Neuronal stem cell (in vitro differentiated cells): ENCODE results near the gene ROS1.
"Not testable (repeated sequence)": the region's sequence is repeated elsewhere in the genome, so short reads cannot be mapped to it uniquely, and the experiment has no call there.

Source experiments
- DNase-seq: peaks from one replicate; pipeline ENCODE4 v3.0.0-alpha.2; 2013; ENCODE audit warnings: low spot score
- H2AFZ ChIP-seq: one replicate; pipeline ENCODE4 v1.6.1; 2013; ENCODE audit warnings: mild to moderate bottlenecking, low read length, inconsistent platforms
- H2AK5ac ChIP-seq: 2 replicates; pipeline ENCODE4 v1.6.1; 2013; ENCODE audit warnings: low read depth, mild to moderate bottlenecking, inconsistent platforms, low read length, moderate library complexity, mixed read lengths
- H2BK120ac ChIP-seq: 2 replicates; pipeline ENCODE4 v1.6.1; 2013; ENCODE audit warnings: low read depth, mild to moderate bottlenecking, inconsistent platforms, low read length, moderate library complexity, mixed read lengths
- H2BK12ac ChIP-seq: one replicate; pipeline ENCODE4 v1.6.1; 2013; ENCODE audit warnings: low read length, inconsistent platforms
- H2BK15ac ChIP-seq: 2 replicates; pipeline ENCODE4 v1.6.1; 2013; ENCODE audit warnings: mild to moderate bottlenecking, low read length, inconsistent platforms, mixed read lengths
- H2BK5ac ChIP-seq: one replicate; pipeline ENCODE4 v1.6.1; 2013; ENCODE audit warnings: inconsistent platforms, mild to moderate bottlenecking, low read length, moderate library complexity
- H3K14ac ChIP-seq: one replicate; pipeline ENCODE4 v1.6.1; 2013; ENCODE audit warnings: low read length, inconsistent platforms
- H3K18ac ChIP-seq: 2 replicates; pipeline ENCODE4 v1.6.1; 2013; ENCODE audit warnings: low read length, inconsistent platforms
- H3K23ac ChIP-seq: 2 replicates; pipeline ENCODE4 v1.6.1; 2013; ENCODE audit warnings: low read depth, mild to moderate bottlenecking, mixed read lengths, low read length, inconsistent platforms; ENCODE audit not compliant: poor library complexity
- H3K27ac ChIP-seq: replicated peaks from 3 replicates; pipeline ENCODE4 v1.5.1; 2013; ENCODE audit warnings: low read length, inconsistent platforms
- H3K27me3 ChIP-seq, 3 experiments: 2 replicates each; pipeline ENCODE4 v1.6.1; 2013; ENCODE audit warnings: low read length in 3 of 3, mild to moderate bottlenecking in 2 of 3, inconsistent platforms in 1 of 3, low read depth in 1 of 3, mixed read lengths in 1 of 3, moderate library complexity in 1 of 3; ENCODE audit not compliant: control insufficient read depth in 3 of 3, insufficient read depth in 3 of 3
- H3K36me3 ChIP-seq, 2 donors: replicated peaks in 1 of 2; 2 replicates each; pipeline ENCODE4 v1.6.1; 2013; ENCODE audit warnings: low read length in 2 of 2; ENCODE audit not compliant: control insufficient read depth in 2 of 2, insufficient read depth in 2 of 2
- H3K4ac ChIP-seq: 2 replicates; pipeline ENCODE4 v1.6.1; 2013; ENCODE audit warnings: inconsistent platforms, mild to moderate bottlenecking, low read length, moderate library complexity
- H3K4me1 ChIP-seq, 2 donors: 1 replicate in 1 of 2; 2 replicates in 1 of 2; pipeline ENCODE4 v1.6.1; 2013; ENCODE audit warnings: low read length in 2 of 2, low read depth in 1 of 2; ENCODE audit not compliant: control insufficient read depth in 2 of 2, insufficient read depth in 1 of 2
- H3K4me2 ChIP-seq: one replicate; pipeline ENCODE4 v1.6.1; 2013; ENCODE audit warnings: mild to moderate bottlenecking, low read length, inconsistent platforms; ENCODE audit not compliant: insufficient read depth, poor library complexity, severe bottlenecking
- H3K4me3 ChIP-seq, 2 donors: 2 replicates each; pipeline ENCODE4 v1.5.1; 2013; ENCODE audit warnings: low read length in 2 of 2, mild to moderate bottlenecking in 2 of 2, inconsistent platforms in 1 of 2, moderate library complexity in 1 of 2
- H3K79me1 ChIP-seq: one replicate; pipeline ENCODE4 v1.6.1; 2013; ENCODE audit warnings: low read depth, mild to moderate bottlenecking, inconsistent platforms, low read length, moderate library complexity
- H3K9ac ChIP-seq: one replicate; pipeline ENCODE4 v1.6.1; 2013; ENCODE audit warnings: mild to moderate bottlenecking, low read depth, low read length, inconsistent platforms; ENCODE audit not compliant: poor library complexity
- H3K9me3 ChIP-seq, 2 donors: replicated peaks in 1 of 2; 2 replicates each; pipeline versions ENCODE3 to v1.6.1; 2013; ENCODE audit warnings: low read length in 2 of 2, mild to moderate bottlenecking in 2 of 2, inconsistent platforms in 1 of 2, low read depth in 1 of 2, mixed read lengths in 1 of 2, moderate library complexity in 1 of 2; ENCODE audit not compliant: control insufficient read depth in 2 of 2, insufficient read depth in 1 of 2
- H4K8ac ChIP-seq: one replicate; pipeline ENCODE4 v1.6.1; 2013; ENCODE audit warnings: low read depth, mild to moderate bottlenecking, inconsistent platforms, low read length, moderate library complexity
- H4K91ac ChIP-seq: one replicate; pipeline ENCODE4 v1.6.1; 2013; ENCODE audit warnings: low read length, low read depth, mild to moderate bottlenecking, inconsistent platforms; ENCODE audit not compliant: poor library complexity
- WGBS, 2 donors: extraction: QIAGEN DNeasy Blood & Tissue Kit; methylation state at CpG; one replicate each; pipeline ENCODE4 v1.1.7; 2013; ENCODE audit warnings: missing lambda C conversion rate in 2 of 2, mixed read lengths in 1 of 2; ENCODE audit not compliant: insufficient read length in 2 of 2, insufficient replicate concordance in 1 of 2; ENCODE audit errors: extremely low coverage in 2 of 2; 5-methylcytosine and 5-hydroxymethylcytosine counted together

ROS1 gene

DNA sequence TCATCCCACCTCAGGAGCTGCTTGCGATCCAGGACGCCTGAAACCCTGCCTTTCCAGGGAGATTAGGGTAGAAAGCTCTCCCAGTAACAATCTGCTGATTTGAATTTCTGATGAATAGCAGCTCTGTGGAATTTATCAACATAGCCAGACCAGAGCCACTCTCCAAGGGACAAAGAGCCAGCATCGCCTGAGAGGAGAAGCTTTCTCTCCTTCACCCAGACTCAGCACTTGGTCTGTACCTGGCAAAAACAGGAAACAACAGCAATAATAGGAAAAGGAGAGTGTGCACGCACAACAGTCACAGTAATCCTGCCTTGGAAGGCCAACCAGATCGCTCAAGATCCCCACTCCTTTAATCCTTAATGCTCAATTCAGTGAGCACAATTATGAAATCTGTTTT lies 22.3 kb upstream of the ROS1 start:
- Histone ChIP-seq H2BK120ac (no peak overlapping the region), H2AFZ (peak overlapping the region; percentile 14), H2AK5ac (no peak overlapping the region), H3K14ac (no peak overlapping the region), H2BK5ac (no peak overlapping the region), H3K4ac (no peak overlapping the region), H3K4me2 (no peak overlapping the region), H4K8ac (no peak overlapping the region), H3K27me3 (no peaks in the 10 kb centered on the region), H3K23ac (no peak overlapping the region), H3K18ac (no peak overlapping the region), H2BK12ac (no peak overlapping the region), H2BK15ac (no peak overlapping the region), H3K79me1 (no peaks in the 10 kb centered on the region), H4K91ac (no peak overlapping the region), H3K27ac (no peak overlapping the region), H3K4me3 (no peak overlapping the region), H3K9me3 (no peaks in the 10 kb centered on the region), H3K36me3 (no peaks in the 10 kb centered on the region), H3K4me1 (peaks cover 0 to 3% of the 10 kb centered on the region in 2 donors), H3K9ac (no peak overlapping the region)
- WGBS, 2 donors: no CpG with 5 or more reads among the region's 5 CpGs
- no peak for DNase-seq

DNA sequence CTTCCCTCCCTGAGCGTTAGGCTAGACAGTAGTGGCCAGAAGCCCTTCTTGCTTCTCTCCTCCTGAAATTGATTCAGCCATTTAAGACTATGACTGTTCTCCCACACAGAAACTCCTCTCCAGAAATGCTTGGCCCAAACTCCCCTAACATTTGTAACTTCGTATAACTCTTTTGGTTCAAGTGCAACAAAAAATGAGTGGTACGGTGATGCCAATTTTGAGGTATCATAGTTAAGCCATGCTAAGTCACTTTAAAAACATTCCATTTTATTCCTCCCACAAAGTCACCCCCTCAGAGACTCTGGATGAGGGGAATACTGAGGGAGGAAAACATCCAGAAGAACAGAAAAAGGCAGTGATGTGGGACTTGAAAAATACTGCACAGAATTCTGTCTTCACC lies 21.1 kb upstream of the ROS1 start:
- Histone ChIP-seq H3K9me3 (no peaks in the 10 kb centered on the region), H4K8ac (no peak overlapping the region), H2BK12ac (no peak overlapping the region), H2BK120ac (no peak overlapping the region), H2AK5ac (no peak overlapping the region), H3K18ac (no peak overlapping the region), H3K36me3 (no peaks in the 10 kb centered on the region), H3K4ac (no peak overlapping the region), H3K4me3 (no peak overlapping the region), H3K23ac (no peak overlapping the region), H2AFZ (no peak overlapping the region), H3K4me2 (no peak overlapping the region), H3K9ac (no peak overlapping the region), H3K14ac (no peak overlapping the region), H2BK15ac (no peak overlapping the region), H3K4me1 (peaks cover 0 to 3% of the 10 kb centered on the region in 2 donors), H3K27me3 (no peaks in the 10 kb centered on the region), H3K79me1 (no peaks in the 10 kb centered on the region), H4K91ac (no peak overlapping the region), H3K27ac (no peak overlapping the region), H2BK5ac (no peak overlapping the region)
- no CpG with 5 or more reads among the region's 3 CpGs for WGBS, 2 donors
- DNase-seq: no peak

DNA sequence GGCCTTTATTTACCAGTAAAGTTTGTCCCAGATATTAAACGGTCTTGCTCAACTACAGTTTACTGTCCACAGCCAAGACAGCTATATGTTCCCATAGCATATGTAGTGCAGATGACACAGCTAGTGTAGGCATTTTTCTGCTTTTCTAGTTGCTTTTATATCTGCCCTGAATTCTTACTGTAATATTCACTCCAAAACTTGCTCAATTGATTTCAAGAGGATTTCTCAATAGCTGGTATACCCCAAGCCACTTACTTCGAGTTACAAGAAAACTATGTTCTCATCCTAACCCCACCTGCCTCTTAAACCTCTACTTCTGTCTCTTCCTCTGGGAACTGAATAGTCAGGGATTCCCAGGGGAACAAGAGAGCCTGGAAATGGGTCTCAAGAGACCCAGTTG lies 18.9 kb upstream of the ROS1 start:
- Histone ChIP-seq H3K4me3 (no peak overlapping the region), H4K91ac (no peak overlapping the region), H3K79me1 (no peaks in the 10 kb centered on the region), H3K14ac (no peak overlapping the region), H2BK5ac (no peak overlapping the region), H3K27me3 (no peaks in the 10 kb centered on the region), H3K9ac (no peak overlapping the region), H3K4me2 (no peak overlapping the region), H3K36me3 (no peaks in the 10 kb centered on the region), H2BK15ac (no peak overlapping the region), H3K4ac (no peak overlapping the region), H2BK12ac (no peak overlapping the region), H3K27ac (no peak overlapping the region), H4K8ac (no peak overlapping the region), H2AFZ (no peak overlapping the region), H3K18ac (no peak overlapping the region), H2AK5ac (no peak overlapping the region), H3K9me3 (no peaks in the 10 kb centered on the region), H3K23ac (no peak overlapping the region), H3K4me1 (peaks cover 0 to 3% of the 10 kb centered on the region in 2 donors), H2BK120ac (no peak overlapping the region)
- DNase-seq: no peak
- no CpG with 5 or more reads among the region's 2 CpGs for WGBS, 2 donors

- not testable (repeated sequence) for H4K91ac ChIP-seq, H4K8ac ChIP-seq, H3K27ac ChIP-seq, H3K79me1 ChIP-seq, H2BK12ac ChIP-seq, H3K9ac ChIP-seq, H3K4me2 ChIP-seq, H2AK5ac ChIP-seq, H3K23ac ChIP-seq, H3K4me3 ChIP-seq, H2AFZ ChIP-seq, H2BK120ac ChIP-seq, H3K9me3 ChIP-seq, H2BK5ac ChIP-seq, DNase-seq, H3K14ac ChIP-seq, H2BK15ac ChIP-seq, H3K4me1 ChIP-seq, H3K18ac ChIP-seq, H3K27me3 ChIP-seq, H3K36me3 ChIP-seq, H3K4ac ChIP-seq
- WGBS, 2 donors: no CpG with 5 or more reads among the region's 8 CpGs
These were observed 16.6 kb upstream of the ROS1 start for GRCh38 chr6:117442313-117442712.
